ENCODE results near the gene UNC13D. TPM values are rescaled to one million over a fixed set of nuclear protein-coding genes. Genes with fewer than 3 reads are reported as not detected.
A peak's percentile ranks its signal among the peaks of the same experiment; 100 is the strongest.

UNC13D gene
- total and polyA plus RNA-seq, 5 donors from 2014 or later = 41.6 to 149 (median 46.6) TPM

DNA sequence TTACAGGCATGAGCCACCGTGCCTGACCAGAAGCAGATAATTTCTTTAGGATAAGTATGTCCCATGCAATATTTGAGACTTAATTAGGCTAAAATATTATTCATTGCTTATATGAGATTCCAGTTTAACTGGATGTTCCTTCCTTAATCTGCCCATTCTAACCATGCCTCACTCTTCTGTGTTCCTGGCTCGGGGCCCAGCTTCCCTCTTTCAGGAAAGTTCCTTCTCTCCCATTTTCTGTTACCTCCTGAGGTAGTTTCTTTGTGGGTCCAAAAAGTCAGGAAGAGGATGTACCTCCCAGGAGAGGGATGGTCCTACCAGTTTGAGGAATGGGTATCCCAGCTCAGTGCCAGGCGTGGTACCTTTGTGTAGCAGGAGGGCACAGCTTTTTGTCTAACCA is 36.3 kb downstream of the UNC13D start:
- no peak for ATAC-seq (ENCODE audit: low read depth in 2 of 2)
- H3K4me3 Mint-ChIP-seq = no peak overlapping the region
- H3K9me3 Mint-ChIP-seq = no peaks in the 10 kb centered on the region
- H3K9me3 ChIP-seq (ENCODE audit: control insufficient read depth in 2 of 2, low read length in 2 of 2) = no peaks in the 10 kb centered on the region
- H3K4me3 ChIP-seq (ENCODE audit: low read depth, low read length) = no peak overlapping the region
- H3K36me3 ChIP-seq (ENCODE audit: control insufficient read depth, insufficient read depth, low read length) = peaks cover 26% of the 10 kb centered on the region
- H3K36me3 Mint-ChIP-seq = peaks cover 5% of the 10 kb centered on the region
- peaks cover 2 to 17% (median 10%) of the 10 kb centered on the region in 4 donors for H3K4me1 Mint-ChIP-seq
- H3K27me3 ChIP-seq (ENCODE audit: control insufficient read depth, insufficient read depth, low read length) = no peaks in the 10 kb centered on the region
- H3K4me1 ChIP-seq (ENCODE audit: control insufficient read depth, insufficient read depth, low read length, poor library complexity, severe bottlenecking) = no peaks in the 10 kb centered on the region
- DNase-seq = no peak
- no peak overlapping the region for H3K27ac ChIP-seq (ENCODE audit: insufficient read depth, low read length, poor library complexity, severe bottlenecking)
- no peak overlapping the region for H3K27ac Mint-ChIP-seq
- no peaks in the 10 kb centered on the region for H3K27me3 Mint-ChIP-seq

DNA sequence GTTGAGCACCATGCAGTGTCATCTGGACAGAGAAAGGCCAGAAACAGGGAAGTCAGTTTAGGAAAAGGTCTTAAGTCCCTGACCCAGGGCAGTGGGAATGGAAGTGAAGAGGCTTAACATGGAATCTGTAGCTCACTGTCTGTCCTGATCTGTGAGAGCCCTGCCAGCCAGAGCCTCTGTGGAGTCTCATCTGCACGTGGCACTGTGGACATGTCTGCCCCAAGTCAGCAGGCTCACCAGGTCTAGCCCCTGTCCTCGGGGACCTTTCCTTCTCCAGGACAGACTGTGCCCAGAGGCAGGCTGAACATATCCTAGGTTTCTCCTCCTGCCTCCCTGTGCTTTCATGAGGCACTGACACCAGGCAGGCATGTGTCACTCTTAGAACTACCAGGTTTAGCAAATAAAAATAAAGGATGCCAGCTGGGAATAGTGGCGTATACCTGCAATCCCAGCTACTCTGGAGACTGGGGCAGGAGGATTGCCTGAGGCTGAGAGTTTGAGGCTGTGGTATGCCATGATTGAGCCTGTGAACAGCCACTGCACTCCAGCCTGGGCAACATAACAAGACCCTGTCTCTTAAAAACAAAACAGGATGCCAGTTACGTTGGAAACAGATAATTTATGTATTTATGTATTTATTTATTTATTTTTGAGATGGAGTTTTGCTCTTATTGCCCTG is 37.2 kb downstream of the UNC13D start:
- H3K27me3 Mint-ChIP-seq = no peaks in the 10 kb centered on the region
- H3K27ac ChIP-seq (ENCODE audit: insufficient read depth, low read length, poor library complexity, severe bottlenecking) = no peak overlapping the region
- peaks cover 5% of the 10 kb centered on the region for H3K36me3 Mint-ChIP-seq
- no peaks in the 10 kb centered on the region for H3K9me3 ChIP-seq (ENCODE audit: control insufficient read depth in 2 of 2, low read length in 2 of 2)
- ATAC-seq (ENCODE audit: low read depth in 2 of 2) (no peak), DNase-seq (no peak)
- H3K4me3 ChIP-seq (ENCODE audit: low read depth, low read length) = no peak overlapping the region
- H3K4me3 Mint-ChIP-seq = no peak overlapping the region
- H3K4me1 Mint-ChIP-seq = peaks cover 2 to 17% (median 10%) of the 10 kb centered on the region in 4 donors
- peak overlapping the region in 1 of 3 donors; percentile 91 for H3K27ac Mint-ChIP-seq
- peaks cover 18% of the 10 kb centered on the region for H3K36me3 ChIP-seq (ENCODE audit: control insufficient read depth, insufficient read depth, low read length)
- no peaks in the 10 kb centered on the region for H3K27me3 ChIP-seq (ENCODE audit: control insufficient read depth, insufficient read depth, low read length)
- no peaks in the 10 kb centered on the region for H3K4me1 ChIP-seq (ENCODE audit: control insufficient read depth, insufficient read depth, low read length, poor library complexity, severe bottlenecking)
- no peaks in the 10 kb centered on the region for H3K9me3 Mint-ChIP-seq

DNA sequence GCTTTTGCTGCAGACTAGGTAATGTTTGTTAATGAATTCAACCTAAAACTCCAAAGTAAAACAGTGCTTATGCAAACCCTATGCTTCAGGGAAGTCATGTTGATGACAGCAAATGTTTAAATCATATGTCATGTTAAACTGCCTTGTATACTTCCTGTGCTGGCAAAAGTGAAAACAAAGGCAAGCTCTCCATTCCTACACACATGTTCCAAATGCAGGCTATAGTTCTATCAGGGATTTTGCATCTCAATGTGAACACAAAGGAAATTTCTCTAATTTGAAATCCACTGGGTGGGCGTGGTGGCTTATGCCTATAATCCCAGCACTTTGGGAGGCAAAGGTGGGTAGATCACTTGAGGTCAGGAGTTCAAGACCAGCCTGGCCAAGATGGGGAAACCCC is 40.3 kb downstream of the UNC13D start:
- no peaks in the 10 kb centered on the region for H3K27me3 Mint-ChIP-seq
- DNase-seq (no peak), ATAC-seq (ENCODE audit: low read depth in 2 of 2) (no peak)
- H3K36me3 Mint-ChIP-seq = peaks cover 12% of the 10 kb centered on the region
- no peak overlapping the region for H3K4me3 Mint-ChIP-seq
- peak overlapping the region in 1 of 3 donors; percentile 36 for H3K27ac Mint-ChIP-seq
- no peak overlapping the region for H3K27ac ChIP-seq (ENCODE audit: insufficient read depth, low read length, poor library complexity, severe bottlenecking)
- peaks cover 10% of the 10 kb centered on the region for H3K36me3 ChIP-seq (ENCODE audit: control insufficient read depth, insufficient read depth, low read length)
- H3K27me3 ChIP-seq (ENCODE audit: control insufficient read depth, insufficient read depth, low read length) = no peaks in the 10 kb centered on the region
- no peak overlapping the region for H3K4me3 ChIP-seq (ENCODE audit: low read depth, low read length)
- H3K9me3 ChIP-seq (ENCODE audit: control insufficient read depth in 2 of 2, low read length in 2 of 2) = no peaks in the 10 kb centered on the region
- peaks cover 5 to 24% (median 12%) of the 10 kb centered on the region in 4 donors for H3K4me1 Mint-ChIP-seq
- H3K4me1 ChIP-seq (ENCODE audit: control insufficient read depth, insufficient read depth, low read length, poor library complexity, severe bottlenecking) = no peaks in the 10 kb centered on the region
- H3K9me3 Mint-ChIP-seq = no peaks in the 10 kb centered on the region

DNA sequence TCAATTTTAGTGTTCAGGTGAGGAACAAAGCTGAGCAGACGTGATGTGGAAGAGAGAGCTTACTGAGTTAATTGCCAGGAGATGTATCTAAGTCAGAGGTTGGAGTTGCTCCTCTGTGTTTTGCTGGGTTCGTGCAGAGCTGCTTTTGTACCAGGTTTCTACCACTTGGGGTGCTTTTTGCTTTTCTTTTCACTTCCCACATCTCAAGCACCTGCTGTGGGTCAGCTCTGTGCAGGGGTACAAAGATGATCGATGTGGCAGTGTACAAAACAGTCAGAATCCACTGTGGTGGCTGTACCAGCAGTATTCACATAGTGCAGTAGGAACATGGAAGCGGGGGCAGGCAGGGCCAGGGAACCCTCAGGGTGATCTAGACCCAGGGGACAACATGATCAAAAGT is 44.8 kb downstream of the UNC13D start:
- DNase-seq (no peak), ATAC-seq (ENCODE audit: low read depth in 2 of 2) (no peak)
- Histone ChIP-seq H3K27ac (ENCODE audit: insufficient read depth, low read length, poor library complexity, severe bottlenecking) (no peak overlapping the region), H3K9me3 (ENCODE audit: control insufficient read depth in 2 of 2, low read length in 2 of 2) (no peaks in the 10 kb centered on the region), H3K4me3 (ENCODE audit: low read depth, low read length) (no peak overlapping the region), H3K27me3 (ENCODE audit: control insufficient read depth, insufficient read depth, low read length) (no peaks in the 10 kb centered on the region), H3K36me3 (ENCODE audit: control insufficient read depth, insufficient read depth, low read length) (peaks cover 23% of the 10 kb centered on the region), H3K4me1 (ENCODE audit: control insufficient read depth, insufficient read depth, low read length, poor library complexity, severe bottlenecking) (no peaks in the 10 kb centered on the region)
- peaks cover 5 to 24% (median 15%) of the 10 kb centered on the region in 4 donors for H3K4me1 Mint-ChIP-seq
- no peaks in the 10 kb centered on the region for H3K27me3 Mint-ChIP-seq
- no peaks in the 10 kb centered on the region for H3K9me3 Mint-ChIP-seq
- peaks cover 21% of the 10 kb centered on the region for H3K36me3 Mint-ChIP-seq
- peak overlapping the region in 1 of 3 donors; percentile 79 for H3K27ac Mint-ChIP-seq
- no peak overlapping the region for H3K4me3 Mint-ChIP-seq

DNA sequence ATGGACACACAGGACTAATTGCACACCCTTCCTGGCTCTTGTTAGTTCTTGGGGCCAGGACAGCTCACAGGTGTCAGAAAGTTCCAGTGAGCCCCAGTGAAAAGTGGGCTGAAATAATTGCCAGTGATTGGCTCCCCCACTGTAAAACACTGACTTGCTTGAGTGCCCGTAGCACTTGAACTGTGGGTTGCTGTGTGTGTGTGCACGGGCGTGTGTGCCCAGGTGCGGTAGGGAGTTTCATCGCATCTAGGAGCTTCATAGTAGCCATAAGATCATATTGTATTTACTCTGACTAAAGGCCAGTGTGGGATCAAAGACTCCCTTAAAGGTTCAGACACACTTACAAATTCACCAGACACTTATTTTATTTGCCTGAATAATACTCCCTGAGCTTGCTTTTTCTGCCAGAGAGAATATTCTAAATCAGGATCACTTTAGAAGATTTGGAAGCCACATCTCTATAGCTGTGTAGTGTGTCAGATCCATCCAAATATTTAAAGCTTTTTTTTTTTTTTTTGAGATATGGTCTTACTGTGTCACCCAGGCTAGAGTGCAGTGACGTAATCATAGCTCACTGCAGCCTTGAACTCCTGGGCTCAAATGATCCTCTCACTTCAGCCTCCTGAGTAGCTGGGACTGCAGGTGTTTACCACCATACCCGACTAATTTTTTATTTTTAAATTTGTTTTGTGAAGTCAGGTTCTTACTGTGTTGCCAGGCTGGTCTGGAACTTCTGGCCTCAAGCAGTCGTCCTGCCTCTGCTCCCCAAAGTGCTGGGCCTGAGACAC is 48.2 kb downstream of the UNC13D start:
- no peaks in the 10 kb centered on the region for H3K9me3 Mint-ChIP-seq
- H3K9me3 ChIP-seq (ENCODE audit: control insufficient read depth in 2 of 2, low read length in 2 of 2) = no peaks in the 10 kb centered on the region
- DNase-seq (no peak), ATAC-seq (ENCODE audit: low read depth in 2 of 2) (no peak)
- no peak overlapping the region for H3K27ac Mint-ChIP-seq
- H3K36me3 ChIP-seq (ENCODE audit: control insufficient read depth, insufficient read depth, low read length) = peaks cover 37% of the 10 kb centered on the region
- H3K4me1 ChIP-seq (ENCODE audit: control insufficient read depth, insufficient read depth, low read length, poor library complexity, severe bottlenecking) = no peaks in the 10 kb centered on the region
- no peak overlapping the region for H3K27ac ChIP-seq (ENCODE audit: insufficient read depth, low read length, poor library complexity, severe bottlenecking)
- H3K36me3 Mint-ChIP-seq = peaks cover 30% of the 10 kb centered on the region
- no peak overlapping the region for H3K4me3 ChIP-seq (ENCODE audit: low read depth, low read length)
- H3K27me3 Mint-ChIP-seq = no peaks in the 10 kb centered on the region
- H3K4me3 Mint-ChIP-seq = no peak overlapping the region
- no peaks in the 10 kb centered on the region for H3K27me3 ChIP-seq (ENCODE audit: control insufficient read depth, insufficient read depth, low read length)
- peaks cover 18 to 38% (median 23%) of the 10 kb centered on the region in 4 donors for H3K4me1 Mint-ChIP-seq

DNA sequence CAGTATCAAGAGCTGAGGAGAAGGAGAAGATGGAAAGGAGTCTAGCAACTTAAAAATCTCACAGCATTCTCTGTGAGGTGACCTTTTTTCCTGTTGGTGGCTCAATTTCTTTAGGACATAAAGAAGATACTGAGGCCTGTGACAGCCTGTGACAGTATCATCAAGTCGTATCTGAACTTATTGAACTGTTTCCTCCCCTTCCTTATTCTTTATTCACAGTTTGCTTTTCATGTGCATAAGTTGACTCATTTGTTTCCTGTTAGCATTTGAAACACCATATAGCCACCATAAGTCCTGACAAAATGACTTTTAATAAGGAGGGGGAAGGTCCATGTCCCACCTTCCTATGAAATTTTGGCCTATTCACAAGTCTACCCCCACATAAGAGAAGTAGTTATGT is 50.7 kb downstream of the UNC13D start:
- ATAC-seq (ENCODE audit: low read depth in 2 of 2) (no peak), DNase-seq (no peak)
- H3K4me1 Mint-ChIP-seq = peaks cover 20 to 42% (median 22%) of the 10 kb centered on the region in 4 donors
- Histone ChIP-seq H3K4me3 (ENCODE audit: low read depth, low read length) (no peak overlapping the region), H3K4me1 (ENCODE audit: control insufficient read depth, insufficient read depth, low read length, poor library complexity, severe bottlenecking) (no peaks in the 10 kb centered on the region), H3K27ac (ENCODE audit: insufficient read depth, low read length, poor library complexity, severe bottlenecking) (no peak overlapping the region), H3K9me3 (ENCODE audit: control insufficient read depth in 2 of 2, low read length in 2 of 2) (no peaks in the 10 kb centered on the region), H3K36me3 (ENCODE audit: control insufficient read depth, insufficient read depth, low read length) (peaks cover 27% of the 10 kb centered on the region), H3K27me3 (ENCODE audit: control insufficient read depth, insufficient read depth, low read length) (no peaks in the 10 kb centered on the region)
- H3K9me3 Mint-ChIP-seq = no peaks in the 10 kb centered on the region
- H3K36me3 Mint-ChIP-seq = peaks cover 25% of the 10 kb centered on the region
- no peak overlapping the region for H3K4me3 Mint-ChIP-seq
- no peaks in the 10 kb centered on the region for H3K27me3 Mint-ChIP-seq
- peak overlapping the region in 1 of 3 donors; percentile 62 for H3K27ac Mint-ChIP-seq

DNA sequence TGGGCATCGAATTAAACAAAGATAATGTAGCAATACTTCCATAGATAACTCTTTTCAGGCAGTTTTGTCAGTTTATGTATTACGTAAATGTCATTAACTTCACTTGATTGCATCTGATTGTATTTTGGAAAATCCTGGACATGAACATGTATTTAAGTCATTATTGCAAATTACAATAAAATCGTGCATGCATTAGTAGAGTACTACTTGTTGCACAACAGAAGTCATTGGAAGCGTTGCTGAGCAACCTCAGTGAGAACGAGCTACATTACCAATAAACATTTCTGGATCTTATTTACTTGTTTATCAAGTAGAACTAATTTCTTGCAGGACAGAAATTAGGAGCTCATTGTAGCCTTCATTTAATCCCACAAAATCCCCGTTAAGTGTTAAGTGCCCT is 53.0 kb downstream of the UNC13D start:
- Histone ChIP-seq H3K27me3 (ENCODE audit: control insufficient read depth, insufficient read depth, low read length) (no peaks in the 10 kb centered on the region), H3K4me3 (ENCODE audit: low read depth, low read length) (no peak overlapping the region), H3K9me3 (ENCODE audit: control insufficient read depth in 2 of 2, low read length in 2 of 2) (no peaks in the 10 kb centered on the region), H3K4me1 (ENCODE audit: control insufficient read depth, insufficient read depth, low read length, poor library complexity, severe bottlenecking) (peaks cover 14% of the 10 kb centered on the region), H3K27ac (ENCODE audit: insufficient read depth, low read length, poor library complexity, severe bottlenecking) (no peak overlapping the region), H3K36me3 (ENCODE audit: control insufficient read depth, insufficient read depth, low read length) (peaks cover 18% of the 10 kb centered on the region)
- Mint-ChIP-seq H3K4me1 (peaks cover 21 to 53% (median 26%) of the 10 kb centered on the region in 4 donors), H3K4me3 (peak overlapping the region in 1 of 4 donors; percentile 3), H3K27ac (no peak overlapping the region), H3K27me3 (no peaks in the 10 kb centered on the region), H3K9me3 (no peaks in the 10 kb centered on the region), H3K36me3 (peaks cover 16% of the 10 kb centered on the region)
- ATAC-seq (ENCODE audit: low read depth in 2 of 2) (no peak), DNase-seq (no peak)

Data from CD4-positive, CD25-positive, alpha-beta regulatory T cell (primary cell).